Measurements from ENCODE around the gene ADAMTSL1.

Gene ADAMTSL1

GRCh38 chr9:18545636-18546360 is 71.8 kb downstream of the ADAMTSL1 start:
- Mint-ChIP-seq H3K9me3 (peaks cover 5% of the 10 kb centered on the region), H3K4me1 (ENCODE audit: low read depth) (no peaks in the 10 kb centered on the region), H3K4me3 (no peak overlapping the region)

GRCh38 chr9:18548456-18548855 is 74.5 kb downstream of the ADAMTSL1 start:
- H3K9me3 Mint-ChIP-seq = peaks cover 5% of the 10 kb centered on the region
- H3K27ac Mint-ChIP-seq = no peak overlapping the region
- H3K4me3 Mint-ChIP-seq = no peak overlapping the region
- no peaks in the 10 kb centered on the region for H3K36me3 Mint-ChIP-seq (ENCODE audit: low read depth)
- peaks cover 4% of the 10 kb centered on the region for H3K27me3 Mint-ChIP-seq
- no peaks in the 10 kb centered on the region for H3K4me1 Mint-ChIP-seq (ENCODE audit: low read depth)

More at GRCh38 chr9:18545636-18546360, 71.8 kb downstream of the ADAMTSL1 start:
- no peak overlapping the region for H3K27ac Mint-ChIP-seq
- H3K36me3 Mint-ChIP-seq (ENCODE audit: low read depth) = no peaks in the 10 kb centered on the region
- peaks cover 4% of the 10 kb centered on the region for H3K27me3 Mint-ChIP-seq

GRCh38 chr9:18549772-18550171 is 75.8 kb downstream of the ADAMTSL1 start:
- Mint-ChIP-seq H3K9me3 (no peaks in the 10 kb centered on the region), H3K36me3 (ENCODE audit: low read depth) (no peaks in the 10 kb centered on the region), H3K27me3 (no peaks in the 10 kb centered on the region), H3K4me1 (ENCODE audit: low read depth) (no peaks in the 10 kb centered on the region), H3K27ac (no peak overlapping the region), H3K4me3 (no peak overlapping the region)

GRCh38 chr9:18550286-18550685 is 76.3 kb downstream of the ADAMTSL1 start:
- no peaks in the 10 kb centered on the region for H3K27me3 Mint-ChIP-seq
- no peak overlapping the region for H3K4me3 Mint-ChIP-seq

DNA sequence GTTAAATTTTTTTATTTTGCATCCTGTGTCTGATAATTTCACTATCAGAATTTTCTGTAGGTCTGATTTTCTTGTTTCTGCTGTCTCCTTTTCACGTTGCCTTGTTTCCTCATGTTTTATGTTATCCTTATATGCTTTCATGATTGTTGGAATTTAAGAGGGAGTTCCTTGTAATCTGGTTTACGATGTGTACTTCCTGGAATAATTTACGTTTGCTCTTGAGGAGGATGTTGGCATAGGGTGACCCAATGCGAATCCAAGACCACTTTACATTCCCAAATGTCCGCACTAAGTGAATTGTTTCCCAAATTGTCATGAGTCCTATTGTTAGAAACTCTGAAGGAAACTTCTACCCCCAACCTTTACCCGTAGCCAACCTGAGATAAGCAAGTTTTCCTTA is 80.3 kb downstream of the ADAMTSL1 start:
- Mint-ChIP-seq H3K27me3 (no peaks in the 10 kb centered on the region), H3K9me3 (no peaks in the 10 kb centered on the region), H3K27ac (no peak overlapping the region), H3K4me3 (no peak overlapping the region), H3K4me1 (ENCODE audit: low read depth) (no peaks in the 10 kb centered on the region), H3K36me3 (ENCODE audit: low read depth) (no peaks in the 10 kb centered on the region)

More at GRCh38 chr9:18550286-18550685, 76.3 kb downstream of the ADAMTSL1 start:
- Mint-ChIP-seq H3K9me3 (no peaks in the 10 kb centered on the region), H3K27ac (no peak overlapping the region), H3K4me1 (ENCODE audit: low read depth) (no peaks in the 10 kb centered on the region), H3K36me3 (ENCODE audit: low read depth) (no peaks in the 10 kb centered on the region)

GRCh38 chr9:18555105-18555883 is 81.3 kb downstream of the ADAMTSL1 start:
- H3K4me3 Mint-ChIP-seq = no peak overlapping the region
- no peak overlapping the region for H3K27ac Mint-ChIP-seq
- H3K4me1 Mint-ChIP-seq (ENCODE audit: low read depth) = no peaks in the 10 kb centered on the region
- H3K36me3 Mint-ChIP-seq (ENCODE audit: low read depth) = no peaks in the 10 kb centered on the region
- no peaks in the 10 kb centered on the region for H3K9me3 Mint-ChIP-seq
- no peaks in the 10 kb centered on the region for H3K27me3 Mint-ChIP-seq

- no peaks in the 10 kb centered on the region for H3K4me1 Mint-ChIP-seq (ENCODE audit: low read depth)
- H3K27ac Mint-ChIP-seq = no peak overlapping the region
- H3K9me3 Mint-ChIP-seq = peaks cover 11% of the 10 kb centered on the region
- H3K27me3 Mint-ChIP-seq = no peaks in the 10 kb centered on the region
- H3K36me3 Mint-ChIP-seq (ENCODE audit: low read depth) = no peaks in the 10 kb centered on the region
- no peak overlapping the region for H3K4me3 Mint-ChIP-seq
Measured at GRCh38 chr9:18564018-18564880, 90.3 kb downstream of the ADAMTSL1 start.

GRCh38 chr9:18566121-18566520 is 92.2 kb downstream of the ADAMTSL1 start:
- no peak overlapping the region for H3K4me3 Mint-ChIP-seq
- H3K27me3 Mint-ChIP-seq = no peaks in the 10 kb centered on the region
- H3K36me3 Mint-ChIP-seq (ENCODE audit: low read depth) = no peaks in the 10 kb centered on the region
- H3K9me3 Mint-ChIP-seq = peaks cover 6% of the 10 kb centered on the region
- no peak overlapping the region for H3K27ac Mint-ChIP-seq
- no peaks in the 10 kb centered on the region for H3K4me1 Mint-ChIP-seq (ENCODE audit: low read depth)

DNA sequence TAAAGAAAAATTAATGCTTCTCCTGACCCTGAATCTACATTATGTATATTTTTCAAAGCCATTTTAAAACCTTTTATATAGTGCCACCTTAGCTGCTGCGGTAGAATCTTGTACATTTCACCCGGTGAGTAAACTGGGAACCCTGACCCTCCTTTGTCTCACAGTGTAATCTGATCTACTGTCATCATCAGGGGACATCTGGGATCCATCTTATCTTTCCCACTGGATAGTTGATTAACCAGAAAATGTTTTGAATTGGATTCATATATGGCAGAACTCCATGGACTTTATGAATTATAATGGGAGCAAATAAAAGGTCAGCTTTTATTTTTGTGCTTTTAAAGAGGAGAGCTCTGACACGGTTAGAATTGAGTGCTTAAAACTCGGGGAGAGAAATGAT is 95.0 kb downstream of the ADAMTSL1 start:
- Mint-ChIP-seq H3K4me3 (no peak overlapping the region), H3K27ac (no peak overlapping the region), H3K27me3 (no peaks in the 10 kb centered on the region), H3K9me3 (no peaks in the 10 kb centered on the region), H3K36me3 (ENCODE audit: low read depth) (no peaks in the 10 kb centered on the region), H3K4me1 (ENCODE audit: low read depth) (no peaks in the 10 kb centered on the region)

DNA sequence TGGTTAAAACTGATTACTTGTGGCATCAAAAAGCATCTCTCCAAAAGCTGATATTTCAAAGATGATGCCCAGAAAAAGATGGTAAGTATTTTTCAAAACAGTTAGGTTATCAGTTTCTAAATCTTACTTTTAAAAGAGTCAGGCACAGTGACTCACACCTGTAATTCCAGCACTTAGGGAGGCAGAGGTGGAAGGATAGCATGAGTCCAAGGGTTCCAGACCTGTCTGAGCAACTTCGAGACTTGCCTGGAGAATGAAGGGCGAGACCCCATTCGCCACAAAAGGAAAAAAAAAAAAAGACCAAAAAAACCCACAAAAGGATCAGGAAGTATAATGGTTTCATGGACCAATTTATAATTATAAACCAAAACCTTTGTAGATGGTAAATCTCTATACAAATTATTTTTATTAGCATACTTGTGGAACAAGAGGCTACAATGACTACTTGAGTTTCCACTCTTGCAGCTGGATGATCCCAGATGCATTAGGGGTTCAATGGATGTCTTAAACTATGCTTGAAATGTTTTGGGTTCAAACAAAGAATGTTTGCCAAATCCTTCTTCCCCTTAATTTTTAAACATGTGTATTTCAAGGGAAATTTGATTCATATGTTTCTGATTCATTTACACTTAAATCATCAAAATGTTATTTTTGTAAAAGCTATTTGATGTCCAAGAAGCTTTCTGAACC is 96.1 kb downstream of the ADAMTSL1 start:
- Mint-ChIP-seq H3K9me3 (no peaks in the 10 kb centered on the region), H3K4me1 (ENCODE audit: low read depth) (no peaks in the 10 kb centered on the region), H3K36me3 (ENCODE audit: low read depth) (no peaks in the 10 kb centered on the region), H3K27me3 (no peaks in the 10 kb centered on the region), H3K27ac (no peak overlapping the region), H3K4me3 (no peak overlapping the region)

DNA sequence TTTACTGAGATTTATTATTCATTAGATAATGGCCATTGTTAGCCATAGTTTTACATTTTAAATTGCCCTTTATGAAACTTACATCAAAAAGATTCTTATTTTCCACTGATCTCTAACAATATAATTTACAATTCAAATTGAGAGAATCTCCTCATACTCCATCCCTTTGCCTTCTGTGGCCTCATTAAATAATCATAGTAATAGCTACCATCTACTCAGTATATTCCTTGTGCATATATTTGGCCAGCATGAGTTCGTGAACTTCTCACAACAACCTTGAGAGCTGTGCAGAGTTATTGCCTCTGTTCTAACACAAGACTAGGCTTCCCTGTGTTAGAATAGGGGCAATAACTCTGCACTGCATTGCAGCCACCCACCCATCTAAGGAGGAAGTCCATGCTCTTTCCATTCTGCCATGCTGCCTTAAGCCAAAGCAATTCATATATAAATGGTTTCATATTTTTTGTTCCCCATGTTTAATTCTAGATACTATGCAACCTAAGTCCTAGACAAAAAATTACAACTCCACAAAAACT is 99.1 kb downstream of the ADAMTSL1 start:
- Mint-ChIP-seq H3K27me3 (no peaks in the 10 kb centered on the region), H3K9me3 (no peaks in the 10 kb centered on the region)

DNA sequence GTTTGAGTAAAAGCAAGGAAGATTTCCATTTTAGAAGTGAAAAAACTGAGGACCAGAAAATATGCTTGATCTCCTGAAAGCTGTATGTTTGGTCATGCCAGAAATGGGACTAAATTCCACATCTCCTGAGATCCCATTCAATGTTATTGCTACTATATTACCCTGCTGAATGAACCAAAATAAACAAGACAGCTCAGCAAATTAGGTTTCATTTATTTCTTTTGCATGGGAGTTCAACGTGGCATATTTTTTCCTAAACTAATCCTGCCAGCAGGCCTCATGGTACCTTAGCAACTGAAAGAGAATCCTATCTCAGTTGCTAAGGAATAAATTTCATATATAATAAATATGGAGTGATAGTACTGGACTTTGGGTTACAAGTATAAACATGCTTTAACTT is 101.7 kb downstream of the ADAMTSL1 start:
- no peaks in the 10 kb centered on the region for H3K9me3 Mint-ChIP-seq
- no peaks in the 10 kb centered on the region for H3K4me1 Mint-ChIP-seq (ENCODE audit: low read depth)
- no peaks in the 10 kb centered on the region for H3K36me3 Mint-ChIP-seq (ENCODE audit: low read depth)
- no peaks in the 10 kb centered on the region for H3K27me3 Mint-ChIP-seq
- no peak overlapping the region for H3K27ac Mint-ChIP-seq
- no peak overlapping the region for H3K4me3 Mint-ChIP-seq

More for the DNA sequence above, 99.1 kb downstream of the ADAMTSL1 start:
- Mint-ChIP-seq H3K36me3 (ENCODE audit: low read depth) (no peaks in the 10 kb centered on the region), H3K27ac (no peak overlapping the region), H3K4me1 (ENCODE audit: low read depth) (no peaks in the 10 kb centered on the region), H3K4me3 (no peak overlapping the region)

- Mint-ChIP-seq H3K9me3 (no peaks in the 10 kb centered on the region), H3K27ac (no peak overlapping the region), H3K36me3 (ENCODE audit: low read depth) (no peaks in the 10 kb centered on the region), H3K27me3 (no peaks in the 10 kb centered on the region), H3K4me1 (ENCODE audit: low read depth) (no peaks in the 10 kb centered on the region), H3K4me3 (no peak overlapping the region)
Measured at GRCh38 chr9:18579536-18579935, 105.6 kb downstream of the ADAMTSL1 start.

DNA sequence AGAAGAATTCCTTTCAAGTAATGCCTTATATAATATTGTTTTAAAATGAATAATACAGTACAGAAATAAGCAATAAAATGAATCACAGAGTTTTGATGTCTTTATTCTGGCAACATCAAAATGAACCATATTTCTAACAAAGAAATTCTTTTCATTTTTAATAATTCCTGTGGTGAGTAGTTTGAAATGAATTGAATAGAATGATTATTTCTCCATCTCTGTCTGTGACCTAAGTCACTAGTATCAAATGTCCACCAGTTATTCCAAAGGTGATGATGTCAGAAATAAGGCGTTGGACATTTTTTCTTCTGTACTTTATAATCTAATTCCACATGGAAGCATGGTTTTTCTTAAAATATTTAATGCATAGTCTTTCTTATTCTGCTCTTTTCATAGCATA is 106.2 kb downstream of the ADAMTSL1 start:
- Mint-ChIP-seq H3K4me3 (no peak overlapping the region), H3K27me3 (no peaks in the 10 kb centered on the region), H3K27ac (no peak overlapping the region), H3K9me3 (no peaks in the 10 kb centered on the region), H3K4me1 (ENCODE audit: low read depth) (no peaks in the 10 kb centered on the region), H3K36me3 (ENCODE audit: low read depth) (no peaks in the 10 kb centered on the region)

Measured in stimulated activated naive CD8-positive, alpha-beta T cell treated with anti-CD3 and anti-CD28 coated beads, Interleukin-15, Interleukin-2, amounts not matched to agents 100 ng/mL and 50 ng/mL, for 24 hours (primary cell).